Transverse colon (tissue), 4 donors: ENCODE results near the gene CDC5L.

Source experiments
- CTCF ChIP-seq, 5 experiments: fragments of 200-600 bp in 3 of 5; fragments of 450-650 bp in 2 of 5; sonication (generic) in 3 of 5; IDR thresholded peaks; 1 replicate in 2 of 5; 2 replicates in 3 of 5; pipeline ENCODE4 v1.5.1; 2016 to 2017; ENCODE audit warnings: antibody characterized with exemption in 5 of 5, inconsistent platforms in 3 of 5, mild to moderate bottlenecking in 2 of 5, moderate library complexity in 1 of 5
- EP300 ChIP-seq: sonication (generic); formaldehyde crosslinking; IDR thresholded peaks from one replicate; pipeline ENCODE4 v1.6.1; 2017; ENCODE audit warnings: antibody characterized with exemption, low read depth
- POLR2A ChIP-seq: fragments of 450-650 bp; IDR thresholded peaks from one replicate; pipeline ENCODE4 v1.6.1; 2016; ENCODE audit warnings: antibody characterized with exemption, mild to moderate bottlenecking, moderate library complexity
- POLR2AphosphoS5 ChIP-seq, 3 donors: sonication (generic); formaldehyde crosslinking; IDR thresholded peaks; one replicate each; pipeline ENCODE4 v1.6.1; 2016; ENCODE audit warnings: antibody characterized with exemption in 3 of 3

GRCh38 chr6:44471271-44471981 is 83.9 kb downstream of the CDC5L start:
- TF ChIP-seq CTCF (IDR thresholded peaks at IDR 0.05) (no peak), POLR2A (no peak), POLR2AphosphoS5 (IDR thresholded peaks at IDR 0.05) (no peak), EP300 (no peak)
